ENCODE measurements around the gene B9D1. TPM values are rescaled to one million over a fixed set of nuclear protein-coding genes. Genes with fewer than 3 reads are reported as not detected.

Gene B9D1
- total RNA-seq, 1 experiment from 2014 or later = 16.2 TPM

- no peak for DNase-seq (ENCODE audit: low read depth)
These were observed 41.6 kb downstream of the B9D1 start for GRCh38 chr17:19320876-19321275.

GRCh38 chr17:19319771-19320505 is 42.6 kb downstream of the B9D1 start:
- DNase-seq (ENCODE audit: low read depth) = no peak

GRCh38 chr17:19318611-19319010 is 43.9 kb downstream of the B9D1 start:
- no peak for DNase-seq (ENCODE audit: low read depth)

GRCh38 chr17:19317359-19318095 is 45.0 kb downstream of the B9D1 start:
- peak; percentile 85 for DNase-seq (ENCODE audit: low read depth)

- DNase-seq (ENCODE audit: low read depth) = no peak
These were observed 45.7 kb downstream of the B9D1 start for GRCh38 chr17:19316761-19317358.

- DNase-seq (ENCODE audit: low read depth) = no peak
These were observed 47.4 kb downstream of the B9D1 start for GRCh38 chr17:19315104-19315503.

GRCh38 chr17:19313746-19314651 is 48.5 kb downstream of the B9D1 start:
- no peak for DNase-seq (ENCODE audit: low read depth)

GRCh38 chr17:19313066-19313745 is 49.3 kb downstream of the B9D1 start:
- no peak for DNase-seq (ENCODE audit: low read depth)

- no peak for DNase-seq (ENCODE audit: low read depth)
These were observed 50.1 kb downstream of the B9D1 start for GRCh38 chr17:19312406-19312805.

- peak; percentile 71 for DNase-seq (ENCODE audit: low read depth)
These were observed 50.9 kb downstream of the B9D1 start for GRCh38 chr17:19311421-19312215.

- no peak for DNase-seq (ENCODE audit: low read depth)
These were observed 51.5 kb downstream of the B9D1 start for GRCh38 chr17:19311016-19311415.

- no peak for DNase-seq (ENCODE audit: low read depth)
These were observed 52.4 kb downstream of the B9D1 start for GRCh38 chr17:19310151-19310550.

- DNase-seq (ENCODE audit: low read depth) = no peak
These were observed 52.8 kb downstream of the B9D1 start for GRCh38 chr17:19309701-19310100.

- DNase-seq (ENCODE audit: low read depth) = no peak
These were observed 54.1 kb downstream of the B9D1 start for GRCh38 chr17:19308398-19308797.

- DNase-seq (ENCODE audit: low read depth) = no peak
These were observed 55.0 kb downstream of the B9D1 start for GRCh38 chr17:19307521-19307920.

- peak; percentile 77 for DNase-seq (ENCODE audit: low read depth)
These were observed 56.1 kb downstream of the B9D1 start for GRCh38 chr17:19306160-19307111.

GRCh38 chr17:19305761-19306159 is 56.8 kb downstream of the B9D1 start:
- peak; percentile 16 for DNase-seq (ENCODE audit: low read depth)

- DNase-seq (ENCODE audit: low read depth) = no peak
These were observed 57.3 kb downstream of the B9D1 start for GRCh38 chr17:19305256-19305655.

GRCh38 chr17:19304751-19305150 is 57.8 kb downstream of the B9D1 start:
- DNase-seq (ENCODE audit: low read depth) = no peak
